PC-9 (cell line): ENCODE results near the gene STIMATE.

Experiments used
- CTCF ChIP-seq: fragments of 200-600 bp; sonication (generic); conservative IDR thresholded peaks from 2 replicates; pipeline ENCODE4 v1.6.1; 2017; ENCODE audit warnings: mixed run types, antibody characterized with exemption, mild to moderate bottlenecking, moderate library complexity
- EZH2 ChIP-seq: fragments of 200-600 bp; sonication (generic); IDR thresholded peaks from 2 replicates; pipeline ENCODE4 v1.8.0; 2017; ENCODE audit warnings: antibody characterized with exemption, low read depth

- TF ChIP-seq CTCF (no peak), EZH2 (no peak)
Observed at GRCh38 chr3:52871761-52872160, 25.6 kb downstream of the STIMATE start.
